PC-3 (cell line): ENCODE data around the gene SNX5. TPM values are rescaled to one million over a fixed set of nuclear protein-coding genes. Genes with fewer than 3 reads are reported as not detected.
A peak's percentile ranks its signal among the peaks of the same experiment; 100 is the strongest.

Experiments
- ATAC-seq: fragments of 200-7000 bp; cut with Tn5 transposase; 2 replicates; pipeline ENCODE4 v1.9.1; 2020; ENCODE audit warnings: mild to moderate bottlenecking, moderate library complexity
- BruUV-seq: library from RNA; stranded (reverse); fragments of 400-500 nt; replicated peaks from 2 replicates; lab custom pipeline; 2021; lab: Mats Ljungman, UMichigan
- CTCF ChIA-PET: fragments of 300-600 bp; sonication (Branson Sonifier 250); formaldehyde crosslinking; loops from one replicate; lab custom pipeline; 2022; ENCODE audit warnings: antibody characterized with exemption; lab: Charles Lee
- POLR2A ChIA-PET: fragments of 300-600 bp; sonication (Branson Sonifier 250); formaldehyde crosslinking; loops from one replicate; lab custom pipeline; 2022; ENCODE audit warnings: antibody characterized with exemption; ENCODE audit not compliant: unreplicated experiment; lab: Charles Lee
- DNase-seq: peaks from one replicate; pipeline ENCODE4 v3.0.0-alpha.2; 2015
- H2AFZ ChIP-seq: fragments of 300-600 bp; sonication (generic); 2 replicates; pipeline ENCODE4 v1.6.0; 2016; ENCODE audit warnings: antibody characterized with exemption, low read length
- H3F3A ChIP-seq: fragments of 300-600 bp; sonication (generic); one replicate; pipeline ENCODE4 v1.6.0; 2017; ENCODE audit warnings: antibody characterized with exemption, low read length, control low read depth, mild to moderate bottlenecking; ENCODE audit not compliant: unreplicated experiment
- H3K27ac ChIP-seq: fragments of 300-600 bp; sonication (generic); 2 replicates; pipeline ENCODE4 v1.5.1; 2016; ENCODE audit warnings: mild to moderate bottlenecking, low read length
- H3K27me3 ChIP-seq: fragments of 300-600 bp; sonication (generic); 2 replicates; pipeline ENCODE4 v1.6.1; 2016; ENCODE audit warnings: low read length, mixed read lengths
- H3K36me3 ChIP-seq: fragments of 300-600 bp; sonication (generic); 2 replicates; pipeline ENCODE4 v1.6.1; 2016; ENCODE audit warnings: low read depth, mixed run types, low read length, mixed read lengths
- H3K4me1 ChIP-seq: fragments of 300-600 bp; sonication (generic); 2 replicates; pipeline ENCODE4 v1.5.1; 2016; ENCODE audit warnings: low read length; ENCODE audit not compliant: insufficient read depth
- H3K4me2 ChIP-seq: fragments of 300-600 bp; sonication (generic); 2 replicates; pipeline ENCODE4 v1.6.0; 2016; ENCODE audit warnings: low read length
- H3K4me3 ChIP-seq: fragments of 300-600 bp; sonication (generic); 2 replicates; pipeline ENCODE4 v1.5.1; 2016; ENCODE audit warnings: mild to moderate bottlenecking, low read length, mixed read lengths
- H3K79me2 ChIP-seq: fragments of 300-600 bp; sonication (generic); 2 replicates; pipeline ENCODE4 v1.6.1; 2017; ENCODE audit warnings: low read length, mixed read lengths
- H3K9ac ChIP-seq: fragments of 300-600 bp; sonication (generic); 2 replicates; pipeline ENCODE4 v1.6.0; 2016; ENCODE audit warnings: mild to moderate bottlenecking, low read length
- H3K9me2 ChIP-seq: fragments of 300-600 bp; sonication (generic); replicated peaks from 2 replicates; pipeline ENCODE4 v1.6.1; 2016; ENCODE audit warnings: mixed run types, low read length, mixed read lengths
- H3K9me3 ChIP-seq: fragments of 300-600 bp; sonication (generic); 2 replicates; pipeline ENCODE4 v1.6.1; 2016; ENCODE audit warnings: low read length, mixed read lengths
- H4K20me1 ChIP-seq: fragments of 300-600 bp; sonication (generic); 2 replicates; pipeline ENCODE4 v1.6.1; 2016; ENCODE audit warnings: low read length, mixed read lengths
- EZH2 ChIP-seq: fragments of 300-600 bp; sonication (generic); IDR thresholded peaks from one replicate; pipeline ENCODE4 v1.6.1; 2017; ENCODE audit warnings: antibody characterized with exemption, mild to moderate bottlenecking, low read length; ENCODE audit not compliant: unreplicated experiment
- EZH2phosphoT487 ChIP-seq: fragments of 300-600 bp; sonication (generic); IDR thresholded peaks from 2 replicates; pipeline ENCODE4 v1.6.1; 2018; ENCODE audit warnings: mild to moderate bottlenecking, antibody characterized with exemption, low read length, borderline replicate concordance
- intact Hi-C: fragments of 100-400 bp; cut with micrococcal nuclease; formaldehyde crosslinking; loops from 2 replicates; pipeline ENCODE4 v1.9.0; 2023
- total RNA-seq: library from RNA; depleted of rRNA; stranded (reverse); fragments of >200 nt; gene quantifications from 2 replicates; pipeline ENCODE4 v1.2.3, GENCODE V29; 2014
- TF ChIP-seq, protein P1 (sequence below): fragments of 300-600 bp; sonication (generic); conservative IDR thresholded peaks from 2 replicates; pipeline ENCODE4 v1.5.1; 2017; ENCODE audit warnings: antibody characterized with exemption, low read depth, mild to moderate bottlenecking, low read length

SNX5 gene
- total RNA-seq, 1 experiment from 2014 or later = 159 TPM

DNA sequence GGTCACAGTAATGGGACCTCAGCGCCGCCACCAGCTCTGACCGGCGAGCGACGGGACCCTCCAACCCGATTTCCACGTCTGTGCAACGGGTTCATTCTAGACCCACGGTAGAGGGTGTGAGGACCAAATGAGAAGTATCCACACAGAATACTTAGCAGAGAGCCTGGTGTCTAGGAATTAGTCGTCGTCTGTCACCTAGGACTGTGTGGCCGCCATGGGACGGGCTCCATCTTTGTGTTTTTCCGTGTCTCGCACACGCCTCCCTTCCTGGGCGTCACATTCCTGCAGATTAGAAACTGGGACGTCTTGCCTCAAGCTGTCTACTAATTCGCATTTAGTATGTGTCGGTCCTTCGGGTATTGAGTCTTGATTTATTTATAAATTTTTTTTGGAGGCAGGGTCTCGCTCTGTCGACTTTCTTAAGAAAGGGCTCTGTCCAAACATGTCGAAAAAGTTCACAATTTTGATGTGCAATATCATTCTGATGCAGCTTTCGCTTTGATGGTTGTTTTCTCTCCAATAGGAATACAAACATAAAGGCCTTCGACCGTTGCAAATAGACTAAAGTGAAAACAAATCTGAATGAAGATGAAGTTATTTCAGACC lies 787 bp upstream of the SNX5 start:
- ATAC-seq (peak; percentile 29), DNase-seq (peak; percentile 51)
- TSS peak; percentile 44 for BruUV-seq
- Histone ChIP-seq H2AFZ (peak overlapping the region; percentile 85), H3F3A (no peaks in the 10 kb centered on the region), H3K9me3 (no peaks in the 10 kb centered on the region), H4K20me1 (peaks cover 49% of the 10 kb centered on the region), H3K27me3 (no peaks in the 10 kb centered on the region), H3K4me3 (peak overlapping the region; percentile 74), H3K9ac (peak overlapping the region; percentile 99), H3K27ac (peak overlapping the region; percentile 95), H3K4me1 (peaks cover 55% of the 10 kb centered on the region), H3K9me2 (no peaks in the 10 kb centered on the region), H3K4me2 (peak overlapping the region; percentile 89), H3K79me2 (peaks cover 98% of the 10 kb centered on the region), H3K36me3 (peaks cover 31% of the 10 kb centered on the region)
- ChIA-PET POLR2A (no interaction called here), CTCF (interaction anchor here (0.5 to 0.6 kb wide), 3 partner anchors 13 to 287 kb away, joined by 3 to 5 read pairs (median 5); partner anchors contain the start of gene RRBP1)
- intact Hi-C loops = loop anchor here (10.0 kb wide), 1 partner anchor 315 kb away; the partner anchor contains the start of gene ZNF133
- TF ChIP-seq EZH2phosphoT487 (no peak), EZH2 (no peak)
- TF ChIP-seq, protein P1, sequence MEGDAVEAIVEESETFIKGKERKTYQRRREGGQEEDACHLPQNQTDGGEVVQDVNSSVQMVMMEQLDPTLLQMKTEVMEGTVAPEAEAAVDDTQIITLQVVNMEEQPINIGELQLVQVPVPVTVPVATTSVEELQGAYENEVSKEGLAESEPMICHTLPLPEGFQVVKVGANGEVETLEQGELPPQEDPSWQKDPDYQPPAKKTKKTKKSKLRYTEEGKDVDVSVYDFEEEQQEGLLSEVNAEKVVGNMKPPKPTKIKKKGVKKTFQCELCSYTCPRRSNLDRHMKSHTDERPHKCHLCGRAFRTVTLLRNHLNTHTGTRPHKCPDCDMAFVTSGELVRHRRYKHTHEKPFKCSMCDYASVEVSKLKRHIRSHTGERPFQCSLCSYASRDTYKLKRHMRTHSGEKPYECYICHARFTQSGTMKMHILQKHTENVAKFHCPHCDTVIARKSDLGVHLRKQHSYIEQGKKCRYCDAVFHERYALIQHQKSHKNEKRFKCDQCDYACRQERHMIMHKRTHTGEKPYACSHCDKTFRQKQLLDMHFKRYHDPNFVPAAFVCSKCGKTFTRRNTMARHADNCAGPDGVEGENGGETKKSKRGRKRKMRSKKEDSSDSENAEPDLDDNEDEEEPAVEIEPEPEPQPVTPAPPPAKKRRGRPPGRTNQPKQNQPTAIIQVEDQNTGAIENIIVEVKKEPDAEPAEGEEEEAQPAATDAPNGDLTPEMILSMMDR = no peak

DNA sequence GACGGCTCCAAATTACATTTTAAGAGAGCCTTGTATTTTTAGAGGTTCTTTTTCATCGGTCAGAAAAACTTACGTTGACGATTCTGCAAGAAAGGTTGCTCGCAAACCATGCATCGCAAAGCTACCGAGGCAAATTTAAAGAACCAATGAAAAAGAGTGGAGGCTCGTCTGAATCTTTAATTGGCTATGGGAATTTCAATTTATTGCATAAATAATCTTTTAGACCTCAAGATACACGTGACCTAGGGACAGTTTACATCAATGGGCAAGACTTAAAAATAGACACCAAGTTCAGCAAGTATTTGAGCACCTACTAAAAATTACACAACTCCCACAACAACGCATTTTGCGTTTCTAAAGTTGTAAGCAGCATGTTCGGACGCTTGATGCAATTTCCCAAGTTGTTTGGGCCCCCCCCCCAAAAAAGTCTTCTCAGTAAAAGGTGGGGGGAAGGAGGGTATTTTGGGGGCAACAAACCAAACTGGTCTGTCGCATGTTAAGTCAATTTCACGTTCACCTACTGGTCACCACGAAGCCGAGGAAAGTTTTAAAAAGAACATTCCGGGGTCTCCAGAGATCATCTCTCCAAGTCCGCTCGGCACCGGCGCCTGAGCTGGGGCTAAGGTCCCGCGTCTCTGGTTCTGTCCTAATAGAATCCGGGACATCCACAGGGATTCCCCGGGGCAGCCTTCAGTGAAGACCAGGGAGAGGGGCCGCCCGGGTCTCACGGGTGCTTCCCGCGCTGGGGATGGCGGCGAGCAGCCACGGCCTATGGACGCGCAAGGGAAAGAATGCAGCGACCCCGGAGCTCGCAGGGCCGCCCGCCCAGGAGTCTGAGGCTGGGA lies 851 bp downstream of the SNX5 start:
- H3F3A ChIP-seq = no peaks in the 10 kb centered on the region
- H3K36me3 ChIP-seq = peaks cover 47% of the 10 kb centered on the region
- DNase-seq (peak; percentile 49), ATAC-seq (no peak; the same call in 1 of the 2 replicates)
- H3K4me1 ChIP-seq = peaks cover 59% of the 10 kb centered on the region
- ChIA-PET POLR2A (interaction anchor here (0.7 kb wide), 1 partner anchor 41 kb away, joined by 4 read pairs; no protein-coding TSS in a partner anchor), CTCF (interaction anchor here (1.0 to 1.3 kb wide), 2 partner anchors 23 to 25 kb away, joined by 3 to 7 read pairs; no protein-coding TSS in a partner anchor)
- intact Hi-C loops = loop anchor here (1.0 to 10.0 kb wide), 4 partner anchors 26 to 409 kb away; partner anchors contain the start of genes OVOL2 and ZNF133
- H4K20me1 ChIP-seq = peaks cover 66% of the 10 kb centered on the region
- peak overlapping the region; percentile 33; the same call in 1 of the 2 replicates for H2AFZ ChIP-seq
- H3K27ac ChIP-seq = peak overlapping the region; percentile 95
- BruUV-seq = TSS peak; percentile 48
- peak overlapping the region; percentile 99 for H3K9ac ChIP-seq
- H3K4me3 ChIP-seq = peak overlapping the region; percentile 74
- H3K27me3 ChIP-seq = no peaks in the 10 kb centered on the region
- H3K9me2 ChIP-seq = no peaks in the 10 kb centered on the region
- TF ChIP-seq EZH2 = no peak
- TF ChIP-seq, protein P1 = no peak
- TF ChIP-seq EZH2phosphoT487 = no peak
- H3K9me3 ChIP-seq = no peaks in the 10 kb centered on the region
- peaks cover 98% of the 10 kb centered on the region for H3K79me2 ChIP-seq
- peak overlapping the region; percentile 89 for H3K4me2 ChIP-seq
